GM18873 (cell line): Measurements from ENCODE around the gene INHBB.
"Not testable (repeated sequence)": the region's sequence is repeated elsewhere in the genome, so short reads cannot be mapped to it uniquely, and the experiment has no call there.

Experiments
- ATAC-seq: cut with Tn5 transposase; IDR thresholded peaks from one replicate; pipeline ENCODE4 v1.9.1; 2021; ENCODE audit warnings: mild to moderate bottlenecking, moderate library complexity, moderate number of reproducible peaks; ENCODE audit not compliant: unreplicated experiment, low FRiP score

The INHBB gene

DNA sequence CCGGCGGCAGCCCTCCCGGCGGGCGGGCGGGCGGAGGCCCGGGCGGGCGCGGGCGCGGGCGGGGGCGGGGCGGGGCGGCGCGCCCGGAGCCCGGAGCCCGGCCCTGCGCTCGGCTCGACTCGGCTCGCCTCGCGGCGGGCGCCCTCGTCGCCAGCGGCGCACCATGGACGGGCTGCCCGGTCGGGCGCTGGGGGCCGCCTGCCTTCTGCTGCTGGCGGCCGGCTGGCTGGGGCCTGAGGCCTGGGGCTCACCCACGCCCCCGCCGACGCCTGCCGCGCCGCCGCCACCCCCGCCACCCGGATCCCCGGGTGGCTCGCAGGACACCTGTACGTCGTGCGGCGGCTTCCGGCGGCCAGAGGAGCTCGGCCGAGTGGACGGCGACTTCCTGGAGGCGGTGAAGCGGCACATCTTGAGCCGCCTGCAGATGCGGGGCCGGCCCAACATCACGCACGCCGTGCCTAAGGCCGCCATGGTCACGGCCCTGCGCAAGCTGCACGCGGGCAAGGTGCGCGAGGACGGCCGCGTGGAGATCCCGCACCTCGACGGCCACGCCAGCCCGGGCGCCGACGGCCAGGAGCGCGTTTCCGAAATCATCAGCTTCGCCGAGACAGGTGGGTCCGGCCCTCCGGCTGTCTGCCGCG is at the start of gene INHBB:
Gene INHBB, plus strand, starts transcription at position 111 of the 641 bp plus-strand sequence. Its CDS starts 53 bp downstream, at position 164.
- ATAC-seq, result no peak

DNA sequence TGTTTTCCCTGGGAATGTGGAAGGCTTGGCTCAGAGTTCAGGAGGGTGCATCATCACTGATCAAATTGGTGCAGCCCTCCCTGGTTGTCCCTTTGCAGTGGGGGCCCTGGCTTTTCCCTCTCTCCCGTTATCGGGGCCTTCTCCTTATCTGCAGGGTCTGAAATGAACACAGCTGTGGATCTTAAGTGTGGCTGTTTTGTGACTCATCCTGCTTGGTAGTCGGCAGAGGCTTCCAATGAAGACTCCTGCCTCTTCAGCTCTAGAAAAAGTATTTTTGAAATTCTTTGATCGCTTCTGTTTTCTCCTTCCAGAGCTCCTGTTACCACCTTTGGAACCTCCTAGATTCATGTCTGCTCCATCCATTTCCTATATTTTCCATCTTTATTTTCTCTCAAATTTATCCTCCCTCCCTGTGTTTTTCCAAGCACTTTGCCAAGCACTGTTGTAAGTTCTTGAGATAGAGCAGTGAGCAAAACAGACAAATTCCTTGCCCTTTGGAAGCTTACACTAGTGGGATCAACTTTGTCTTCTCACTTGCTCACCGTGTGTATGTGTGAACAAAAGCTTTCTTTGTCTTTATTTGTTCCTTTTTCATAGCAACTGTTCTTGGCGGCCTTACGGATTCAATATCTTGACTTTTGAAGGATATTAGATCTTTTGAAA is 47.6 kb upstream of the INHBB start:
- ATAC-seq, result no peak

DNA sequence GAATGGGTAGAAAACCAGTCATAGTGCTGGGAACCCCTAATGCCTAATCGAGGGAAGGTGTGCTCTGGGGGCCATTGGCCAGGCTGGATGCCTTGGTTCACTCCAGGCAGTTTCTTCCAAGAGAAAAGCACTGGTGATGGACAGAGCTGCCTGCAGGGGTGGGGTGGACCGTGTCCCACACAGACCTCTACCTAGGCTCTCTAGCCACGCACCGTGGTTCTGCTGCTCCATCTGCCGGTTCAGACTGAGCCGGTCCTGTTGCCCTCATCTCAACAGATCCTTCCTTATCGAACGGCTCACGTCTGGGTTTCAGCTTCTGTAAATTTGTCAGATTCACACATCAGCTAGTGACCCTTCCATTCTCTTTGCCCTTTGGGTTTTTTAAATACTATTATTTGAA is 46.9 kb upstream of the INHBB start:
- ATAC-seq, result no peak

DNA sequence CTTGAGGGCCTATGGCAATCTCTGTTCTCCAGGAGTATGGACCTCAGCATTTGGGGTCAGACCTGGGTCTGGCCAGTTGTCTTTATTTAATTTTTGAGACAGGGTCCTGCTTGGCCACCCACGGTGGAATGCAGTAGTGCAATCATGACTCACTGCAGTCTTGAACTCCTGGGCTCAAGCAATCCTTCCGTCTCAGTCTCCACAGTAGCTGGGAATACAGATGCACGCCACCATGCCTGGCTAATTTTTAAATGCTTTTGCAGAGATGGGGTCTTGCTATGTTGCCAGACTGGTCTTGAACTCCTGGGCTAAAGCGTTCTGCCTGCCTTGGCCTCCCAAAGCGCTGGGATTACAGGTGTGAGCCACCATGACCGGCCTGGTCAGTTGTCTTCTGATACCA is 46.4 kb upstream of the INHBB start:
- no peak for ATAC-seq

DNA sequence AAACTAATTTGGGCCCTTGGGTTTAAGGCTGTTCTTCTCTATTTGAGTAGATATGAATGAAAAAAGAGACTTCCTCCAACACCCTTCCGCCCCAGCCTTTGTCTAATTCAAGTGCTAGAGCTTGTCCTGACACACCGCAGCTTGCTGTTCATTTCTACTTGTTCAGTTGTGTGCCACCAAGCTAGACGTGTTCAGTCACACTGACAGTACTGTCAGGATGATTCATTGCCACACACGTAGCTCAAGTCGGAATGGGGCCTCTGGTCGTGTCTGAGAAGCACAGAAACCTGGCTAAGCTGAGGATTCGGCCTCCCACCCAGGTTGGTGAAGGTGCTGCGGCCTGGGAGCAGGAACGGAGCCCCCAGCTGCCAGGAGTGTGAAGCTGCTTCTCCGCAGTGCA is 45.6 kb upstream of the INHBB start:
- ATAC-seq, result no peak

DNA sequence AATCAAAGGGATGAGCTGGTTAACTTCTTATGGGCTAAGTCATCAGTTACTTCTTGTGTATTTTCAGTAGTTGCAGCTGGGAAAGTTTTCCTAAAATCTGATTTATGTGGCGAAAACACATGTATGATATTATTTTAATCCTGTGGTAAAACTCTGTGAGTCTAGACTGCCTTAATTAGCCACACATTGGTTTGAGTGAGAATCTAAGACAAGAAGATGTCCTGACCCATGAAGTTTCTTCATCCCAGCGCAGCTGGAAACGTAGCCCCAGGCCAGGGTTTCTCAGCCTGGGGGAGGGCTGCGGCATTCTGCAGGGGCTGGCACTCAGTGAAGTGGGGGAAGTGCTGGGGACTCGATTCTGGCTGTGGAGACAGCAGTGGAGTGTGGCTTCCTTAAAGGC is 44.7 kb upstream of the INHBB start:
- no peak for ATAC-seq

DNA sequence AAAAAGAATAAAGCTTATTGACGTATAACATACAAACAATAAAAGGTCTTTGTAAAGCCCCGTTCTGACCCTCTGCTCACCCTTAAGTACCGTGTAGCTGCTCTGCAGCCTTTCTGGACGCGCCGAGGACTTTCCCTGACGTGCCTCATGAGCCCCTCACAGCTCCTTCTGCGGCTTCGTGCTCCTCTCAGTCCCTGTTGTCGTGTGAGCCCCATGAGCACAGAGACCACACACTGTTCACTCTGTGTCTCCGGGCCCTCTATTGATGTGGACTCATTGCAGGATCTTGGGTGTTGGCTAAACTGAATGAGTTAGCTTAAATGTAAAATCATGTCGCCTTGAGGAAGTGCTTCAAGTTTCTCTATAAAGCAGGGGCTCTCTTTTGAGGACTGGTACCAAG is 43.6 kb upstream of the INHBB start:
- ATAC-seq, result no peak

DNA sequence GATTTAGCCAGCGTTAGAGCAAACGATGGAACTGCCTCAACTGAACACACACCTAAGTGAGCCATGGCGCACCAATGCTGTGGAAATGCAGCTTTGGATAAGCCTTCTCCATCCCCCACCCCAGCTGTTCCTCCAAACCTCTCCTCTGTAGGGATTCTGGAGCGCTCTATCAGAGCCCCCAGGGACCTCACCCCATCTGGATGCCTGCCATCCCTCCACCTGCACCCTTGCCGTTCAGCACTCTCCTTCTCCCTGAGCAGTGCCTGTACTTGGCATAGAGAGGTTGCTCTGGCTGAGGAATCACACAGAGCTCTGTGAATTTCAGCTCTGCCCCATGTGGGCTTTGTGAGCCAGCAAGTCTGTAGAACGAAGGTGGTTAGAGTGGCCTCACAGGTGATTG is 42.8 kb upstream of the INHBB start:
- ATAC-seq, result no peak

DNA sequence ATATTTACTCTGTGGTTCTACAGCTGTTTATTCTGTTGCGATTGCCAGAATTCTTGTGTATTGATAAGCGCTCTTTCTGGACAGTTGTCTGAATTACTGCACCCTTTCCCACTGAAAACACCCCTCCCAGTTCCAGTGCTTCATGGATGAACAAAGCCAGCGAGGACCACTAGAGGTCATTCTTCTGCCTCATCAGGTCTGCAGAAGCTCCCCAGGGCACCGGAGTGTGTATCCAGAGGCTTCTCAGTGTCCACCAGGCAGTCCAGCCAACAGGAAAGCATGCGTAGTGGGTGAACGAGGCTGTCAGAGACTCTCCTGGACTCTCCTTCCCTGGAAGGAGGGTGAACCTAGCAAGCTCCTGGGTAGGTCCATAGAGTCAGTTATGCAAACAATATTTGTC is 40.6 kb upstream of the INHBB start:
- ATAC-seq, result no peak

DNA sequence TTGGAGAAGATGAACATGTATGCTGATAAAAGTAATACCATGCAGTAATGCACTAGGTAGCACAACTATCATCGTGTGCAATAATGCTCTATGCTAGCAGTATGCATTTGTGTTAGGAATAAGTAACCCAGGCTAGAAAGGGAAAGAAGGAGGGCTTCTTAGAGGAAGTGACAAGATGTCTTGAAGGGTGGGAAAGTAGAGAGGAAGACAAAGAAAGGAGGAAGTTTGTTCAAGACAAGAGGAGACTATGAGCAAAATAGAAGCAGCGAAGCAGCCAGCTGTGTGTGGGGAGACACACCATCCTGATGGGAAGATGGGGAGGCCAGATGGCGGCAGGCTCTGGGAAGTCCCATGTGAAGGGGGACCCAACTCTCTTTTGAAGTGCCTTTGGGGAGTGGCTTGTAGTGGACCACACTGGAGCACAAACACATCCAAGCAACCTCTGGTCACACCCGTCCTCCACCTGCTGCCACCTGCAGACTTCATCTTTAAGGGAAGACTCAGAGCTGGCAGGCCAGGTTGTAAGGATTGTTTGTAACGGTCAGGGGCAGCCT is 39.9 kb upstream of the INHBB start:
- no peak for ATAC-seq

DNA sequence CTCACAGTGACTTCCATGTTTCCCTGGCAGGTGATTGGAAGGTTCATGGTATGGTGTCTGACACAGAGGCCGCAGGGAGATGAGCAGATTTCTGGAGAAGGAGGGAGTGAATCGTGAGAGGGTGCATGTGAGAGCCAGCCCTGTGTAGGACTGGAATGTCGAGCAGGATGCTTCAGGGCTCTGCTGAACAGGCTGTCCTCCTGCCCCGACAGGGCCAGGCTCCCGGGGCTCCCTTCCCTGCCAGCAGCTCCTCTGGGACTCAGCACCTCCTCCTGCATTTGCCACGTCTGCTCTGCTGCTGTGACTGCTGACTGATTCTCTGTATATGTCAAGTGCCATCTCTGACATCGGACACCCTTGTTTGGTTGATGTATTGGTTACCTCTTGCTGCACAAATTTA is 38.5 kb upstream of the INHBB start:
- ATAC-seq, result no peak

DNA sequence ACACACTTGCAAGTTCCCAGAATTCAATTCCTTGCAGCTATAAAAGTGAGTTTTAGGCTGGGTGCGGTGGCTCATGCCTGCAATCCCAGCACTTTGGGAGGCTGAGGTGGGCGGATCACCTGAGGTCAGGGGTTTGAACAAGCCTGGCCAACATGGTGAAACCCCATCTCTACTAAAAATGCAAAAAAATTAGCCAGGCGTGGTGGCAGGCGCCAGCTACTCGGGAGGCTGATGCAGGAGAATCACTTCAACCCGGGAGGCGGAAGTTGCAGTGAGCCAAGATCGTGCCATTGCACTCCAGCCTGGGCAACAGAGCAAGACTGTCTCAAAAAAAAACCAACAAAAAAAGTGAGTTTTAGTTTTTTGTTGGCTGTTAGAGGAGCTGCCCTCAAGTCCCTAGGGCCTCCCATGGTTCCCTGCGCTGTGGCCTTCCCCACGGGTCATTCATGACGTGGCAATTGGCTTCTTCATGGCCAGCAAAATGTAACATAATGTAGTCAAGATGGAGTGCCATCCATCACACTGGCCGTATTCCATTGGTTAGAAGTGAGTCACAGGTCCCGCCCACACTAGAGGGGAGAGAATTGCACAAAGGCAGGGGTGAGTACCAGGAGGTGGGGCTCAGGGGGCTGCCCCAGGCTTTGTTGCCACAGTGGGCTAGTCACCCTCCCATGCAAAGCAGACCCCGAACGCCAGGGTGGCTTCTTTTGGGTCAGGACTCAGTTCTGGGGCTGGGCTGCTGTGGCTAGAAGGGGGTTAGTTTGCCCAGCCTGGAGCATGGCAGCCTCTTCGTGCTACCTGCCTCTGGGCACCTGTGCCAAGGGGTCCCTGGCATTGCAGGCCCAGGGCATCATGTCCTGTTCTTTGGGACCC is 37.7 kb upstream of the INHBB start:
- ATAC-seq, result peak; percentile 35

DNA sequence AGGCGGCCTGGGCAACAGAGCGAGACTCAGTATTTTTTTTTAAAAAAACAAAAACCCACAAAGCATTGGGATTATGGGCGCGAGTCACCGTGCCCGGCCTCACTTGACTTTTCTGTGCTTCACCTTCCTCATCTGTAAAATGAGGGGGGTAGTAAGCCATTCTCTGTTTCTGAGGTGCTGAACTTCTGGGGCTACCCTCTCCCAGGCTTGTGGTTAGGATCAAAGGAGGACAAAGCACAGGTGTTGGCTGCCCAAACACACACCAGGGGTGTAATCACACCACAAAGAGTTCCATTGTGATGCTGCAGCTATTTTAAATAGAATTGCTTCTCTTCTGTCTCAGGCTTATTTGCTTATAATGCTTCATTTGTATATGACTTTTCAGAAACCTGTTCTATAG is 35.8 kb upstream of the INHBB start:
- peak; percentile 47 for ATAC-seq

DNA sequence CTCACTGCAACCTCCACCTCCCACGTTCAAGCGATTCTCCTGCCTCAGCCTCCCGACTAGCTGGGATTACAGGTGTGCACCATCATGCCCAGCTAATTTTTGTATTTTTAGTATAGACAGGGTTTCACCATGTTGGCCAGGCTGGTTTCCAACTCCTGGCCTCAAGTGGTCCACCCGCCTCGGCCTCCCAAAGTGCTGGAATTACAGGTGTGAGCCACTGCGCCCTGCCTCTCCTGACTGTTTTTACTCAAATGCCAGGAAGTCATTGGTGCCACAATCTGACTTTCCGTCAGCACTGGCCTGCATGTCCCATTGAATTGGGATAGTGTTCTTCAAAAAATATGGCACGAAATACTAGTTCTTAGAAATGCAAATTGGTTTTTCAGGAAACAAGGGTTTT is 35.1 kb upstream of the INHBB start:
- ATAC-seq, result not testable (repeated sequence)

DNA sequence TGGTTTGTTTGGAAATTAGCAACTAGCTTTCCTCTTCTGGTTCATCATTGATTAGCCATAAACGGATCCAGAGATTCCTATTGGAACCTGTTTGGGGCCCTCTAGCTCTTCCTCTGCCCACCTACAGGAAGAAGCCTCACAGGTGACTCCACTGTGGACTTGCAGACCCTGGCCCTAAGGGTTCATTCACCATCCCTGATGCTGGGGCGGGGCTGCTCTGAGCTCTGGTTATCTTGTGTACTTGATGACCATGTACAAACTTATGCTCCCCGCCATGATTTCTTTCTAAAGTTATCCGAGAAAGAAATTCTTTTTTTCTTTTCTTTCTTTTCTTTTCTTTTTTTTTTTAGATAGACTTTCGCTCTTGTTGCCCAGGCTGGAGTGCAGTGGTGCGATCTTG is 33.9 kb upstream of the INHBB start:
- ATAC-seq, result no peak

DNA sequence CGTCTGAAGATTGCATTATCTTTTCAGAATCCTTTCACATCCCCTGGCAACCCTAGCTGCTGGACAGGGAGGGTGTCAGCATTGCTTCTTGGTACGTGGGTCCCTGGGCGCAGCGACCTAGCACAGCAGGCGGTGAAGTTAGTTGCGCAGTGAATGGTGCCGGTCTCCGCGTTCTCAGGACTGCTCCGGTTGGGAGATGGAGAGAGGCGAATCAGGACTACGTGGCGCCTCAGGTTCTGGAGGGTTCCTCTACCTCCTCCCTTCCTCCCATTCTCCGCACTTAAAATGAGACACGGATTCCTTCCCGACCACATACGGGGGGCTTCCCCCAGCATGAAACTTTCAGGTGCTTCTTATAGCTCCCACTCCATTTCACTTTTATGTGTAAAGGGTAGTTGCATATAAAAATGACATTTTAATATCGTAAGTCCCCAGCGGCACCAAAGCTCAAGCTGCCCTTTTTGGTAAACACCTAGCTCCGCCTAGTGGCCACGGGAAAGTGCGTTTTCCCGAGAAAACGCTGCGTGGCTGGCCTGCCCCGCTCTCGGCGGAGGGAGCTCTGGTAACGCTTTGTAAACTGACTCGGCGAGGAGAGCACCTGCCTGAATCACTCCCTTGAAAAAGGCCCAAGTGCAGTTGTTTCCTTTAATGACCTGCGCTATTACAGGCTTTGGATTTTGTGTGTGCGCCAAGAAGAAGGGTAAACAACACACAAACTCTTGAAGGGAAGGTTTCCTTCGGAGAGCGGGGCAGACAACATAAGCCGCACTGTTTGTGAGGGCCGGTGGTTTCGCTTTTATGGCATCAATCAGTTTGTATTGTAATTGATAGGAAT is 32.9 kb upstream of the INHBB start:
- ATAC-seq, result no peak

DNA sequence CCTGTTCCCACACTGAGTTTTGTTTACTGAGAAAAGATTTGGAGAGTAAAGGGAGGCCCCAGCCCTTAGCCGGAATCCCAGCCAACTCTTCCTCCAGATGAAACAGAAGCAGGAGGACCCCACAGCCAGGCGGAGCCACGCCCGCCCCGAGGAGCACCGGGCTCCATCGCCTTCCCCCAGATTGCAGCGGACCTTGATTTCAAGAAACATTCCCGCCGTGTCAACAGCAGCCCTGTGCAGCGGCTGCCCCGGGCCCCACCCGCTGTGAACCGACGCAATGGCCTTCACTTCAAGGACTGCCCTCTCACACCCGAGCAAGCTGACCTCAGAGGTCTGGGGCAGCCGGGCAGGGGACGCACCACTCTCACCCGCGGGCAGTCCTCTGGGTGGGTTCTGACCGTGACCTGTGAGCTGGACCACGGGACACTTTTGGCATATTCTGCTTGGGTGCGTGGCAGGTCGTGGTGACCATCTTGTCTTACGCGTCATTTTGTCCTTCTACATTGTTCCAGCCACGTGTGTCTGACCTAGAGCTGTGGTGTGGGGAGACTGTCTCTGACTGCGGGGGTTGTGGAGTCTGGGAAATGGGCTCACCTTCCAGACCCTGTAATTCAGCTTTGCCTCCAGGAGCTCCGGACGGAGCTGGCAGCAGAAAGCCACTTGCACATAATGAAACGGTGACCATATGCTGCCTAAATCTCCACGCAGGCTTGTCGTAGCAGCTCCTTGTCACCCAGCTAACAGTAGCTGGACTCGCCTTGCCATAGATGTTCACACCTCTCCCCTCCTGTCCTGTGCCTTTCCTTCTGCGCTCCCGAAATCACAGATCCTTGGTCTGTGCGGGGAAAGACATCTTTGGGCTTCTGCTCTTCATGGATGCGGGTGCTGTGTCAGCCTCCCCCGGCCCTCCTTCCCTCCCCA is 32.0 kb upstream of the INHBB start:
- no peak for ATAC-seq

DNA sequence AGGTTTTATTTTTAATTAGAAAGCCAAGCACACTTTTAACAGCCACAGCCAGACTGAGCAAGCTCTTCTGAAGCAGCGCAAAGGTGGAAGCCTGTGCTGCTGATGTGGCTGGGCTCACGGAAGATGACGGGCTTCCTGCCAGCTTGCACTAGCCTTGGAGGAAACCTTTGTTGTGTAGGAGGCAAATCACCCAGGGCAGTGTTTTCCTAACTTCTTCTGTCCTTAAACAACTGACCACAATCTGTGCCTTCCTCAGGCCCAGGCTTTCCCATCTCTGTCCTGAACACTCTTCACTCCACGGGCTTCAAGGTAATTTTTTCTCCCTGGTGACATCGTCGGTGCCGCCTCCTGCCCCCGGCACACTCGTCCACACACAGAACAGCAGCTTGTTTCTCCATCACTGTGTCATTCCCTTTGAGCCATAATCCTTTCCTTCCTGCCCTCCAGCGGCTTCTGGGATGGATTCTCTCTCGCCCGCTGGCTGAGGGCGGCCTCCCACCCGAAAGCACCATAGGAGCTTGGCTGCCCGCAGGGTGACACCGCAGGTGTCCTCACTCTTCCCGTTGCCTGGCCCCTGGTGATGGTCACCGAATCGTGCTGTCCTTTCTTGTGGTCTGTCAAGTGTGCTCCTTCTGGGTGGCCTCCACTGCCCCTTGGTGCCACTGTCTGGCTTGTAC is 31.1 kb upstream of the INHBB start:
- ATAC-seq, result no peak
